Type B pancreatic cell (in vitro differentiated cells): Measurements from ENCODE around the gene ARMC2. TPM values are rescaled to one million over a fixed set of nuclear protein-coding genes. Genes with fewer than 3 reads are reported as not detected.
A peak's percentile ranks its signal among the peaks of the same experiment; 100 is the strongest.

Source experiments
- DNase-seq: peaks from one replicate; pipeline ENCODE4 v3.0.0; 2021; ENCODE audit warnings: mixed read lengths; ENCODE audit not compliant: unreplicated experiment; ENCODE audit errors: extremely low spot score
- H3K27ac Mint-ChIP-seq: 2 replicates; pipeline ENCODE4 v1.8.0; 2021; ENCODE audit warnings: mild to moderate bottlenecking, mixed read lengths
- H3K27me3 Mint-ChIP-seq: 2 replicates; pipeline ENCODE4 v1.8.0; 2021; ENCODE audit warnings: mixed read lengths
- H3K36me3 Mint-ChIP-seq: 2 replicates; pipeline ENCODE4 v1.8.0; 2021; ENCODE audit warnings: mixed read lengths
- H3K4me1 Mint-ChIP-seq: one replicate; pipeline ENCODE4 v1.8.0; 2021; ENCODE audit warnings: mixed read lengths; ENCODE audit not compliant: unreplicated experiment
- H3K4me3 Mint-ChIP-seq: 2 replicates; pipeline ENCODE4 v1.8.0; 2021; ENCODE audit warnings: mild to moderate bottlenecking, mixed read lengths
- H3K9me3 Mint-ChIP-seq: 2 replicates; pipeline ENCODE4 v1.8.0; 2021; ENCODE audit warnings: mixed read lengths
- total RNA-seq: library from RNA; stranded (reverse); gene quantifications from 2 replicates; pipeline ENCODE4 v1.2.1, GENCODE V29; 2021; ENCODE audit warnings: low replicate concordance
- TF ChIP-seq, protein P1 (sequence below): fragments of 200-600 bp; sonication (generic); conservative IDR thresholded peaks from 2 replicates; pipeline ENCODE4 v1.5.0; 2021; ENCODE audit warnings: antibody characterized with exemption, mild to moderate bottlenecking

The ARMC2 gene
- total RNA-seq, 1 donor from 2014 or later: 15.5 TPM

DNA sequence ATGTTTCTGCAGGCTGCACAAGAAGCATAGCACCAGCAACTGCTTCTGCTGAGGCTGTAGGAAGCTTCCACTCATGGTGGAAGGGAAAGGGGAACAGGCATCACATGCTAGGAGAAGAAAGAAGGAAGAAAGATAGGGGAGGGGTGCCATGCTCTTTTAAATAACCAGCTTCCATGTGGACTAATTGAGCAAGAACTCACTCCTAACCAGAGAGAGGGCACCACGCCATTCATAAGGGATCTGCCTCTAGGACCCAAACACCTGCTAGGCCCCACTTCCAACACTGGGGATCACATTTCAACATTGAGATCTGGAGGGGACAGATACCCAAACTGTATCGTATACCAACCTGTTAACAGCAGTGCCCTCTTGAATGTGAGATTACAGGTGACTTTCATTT is 46.9 kb upstream of the ARMC2 start:
- Mint-ChIP-seq H3K4me1 (peaks cover 44% of the 10 kb centered on the region), H3K27ac (no peak overlapping the region), H3K4me3 (no peak overlapping the region), H3K36me3 (no peaks in the 10 kb centered on the region), H3K27me3 (no peaks in the 10 kb centered on the region), H3K9me3 (no peaks in the 10 kb centered on the region)
- TF ChIP-seq, protein P1, sequence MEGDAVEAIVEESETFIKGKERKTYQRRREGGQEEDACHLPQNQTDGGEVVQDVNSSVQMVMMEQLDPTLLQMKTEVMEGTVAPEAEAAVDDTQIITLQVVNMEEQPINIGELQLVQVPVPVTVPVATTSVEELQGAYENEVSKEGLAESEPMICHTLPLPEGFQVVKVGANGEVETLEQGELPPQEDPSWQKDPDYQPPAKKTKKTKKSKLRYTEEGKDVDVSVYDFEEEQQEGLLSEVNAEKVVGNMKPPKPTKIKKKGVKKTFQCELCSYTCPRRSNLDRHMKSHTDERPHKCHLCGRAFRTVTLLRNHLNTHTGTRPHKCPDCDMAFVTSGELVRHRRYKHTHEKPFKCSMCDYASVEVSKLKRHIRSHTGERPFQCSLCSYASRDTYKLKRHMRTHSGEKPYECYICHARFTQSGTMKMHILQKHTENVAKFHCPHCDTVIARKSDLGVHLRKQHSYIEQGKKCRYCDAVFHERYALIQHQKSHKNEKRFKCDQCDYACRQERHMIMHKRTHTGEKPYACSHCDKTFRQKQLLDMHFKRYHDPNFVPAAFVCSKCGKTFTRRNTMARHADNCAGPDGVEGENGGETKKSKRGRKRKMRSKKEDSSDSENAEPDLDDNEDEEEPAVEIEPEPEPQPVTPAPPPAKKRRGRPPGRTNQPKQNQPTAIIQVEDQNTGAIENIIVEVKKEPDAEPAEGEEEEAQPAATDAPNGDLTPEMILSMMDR: no peak
- no peak for DNase-seq

DNA sequence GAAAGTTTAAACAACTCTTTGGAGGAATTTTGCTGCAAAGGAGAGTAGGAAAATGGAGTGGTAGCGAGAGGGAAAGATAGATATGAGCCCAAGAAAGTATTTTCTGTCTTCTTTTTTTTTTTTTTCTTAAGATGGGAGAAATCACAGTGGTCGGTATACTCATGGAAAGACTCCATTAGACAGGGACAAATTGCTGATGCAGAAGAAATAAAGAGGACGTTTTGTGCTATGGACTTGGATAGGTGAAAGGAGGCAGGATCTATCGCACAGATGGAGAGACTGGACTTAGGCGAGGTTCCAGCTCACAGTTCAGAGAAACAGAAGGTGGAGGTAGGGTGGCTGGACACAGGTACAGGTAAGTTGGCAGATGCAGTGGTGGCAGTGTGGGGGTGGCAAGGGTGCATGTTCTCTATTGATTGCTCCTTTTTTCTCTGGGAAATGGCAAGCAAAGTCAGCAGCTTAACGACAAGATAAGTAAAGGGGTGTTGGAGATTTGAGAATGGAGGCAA is 44.2 kb upstream of the ARMC2 start:
- Mint-ChIP-seq H3K4me1 (peaks cover 37% of the 10 kb centered on the region), H3K4me3 (no peak overlapping the region), H3K36me3 (no peaks in the 10 kb centered on the region), H3K27ac (no peak overlapping the region), H3K9me3 (no peaks in the 10 kb centered on the region), H3K27me3 (no peaks in the 10 kb centered on the region)
- no peak for DNase-seq
- TF ChIP-seq, protein P1: no peak

DNA sequence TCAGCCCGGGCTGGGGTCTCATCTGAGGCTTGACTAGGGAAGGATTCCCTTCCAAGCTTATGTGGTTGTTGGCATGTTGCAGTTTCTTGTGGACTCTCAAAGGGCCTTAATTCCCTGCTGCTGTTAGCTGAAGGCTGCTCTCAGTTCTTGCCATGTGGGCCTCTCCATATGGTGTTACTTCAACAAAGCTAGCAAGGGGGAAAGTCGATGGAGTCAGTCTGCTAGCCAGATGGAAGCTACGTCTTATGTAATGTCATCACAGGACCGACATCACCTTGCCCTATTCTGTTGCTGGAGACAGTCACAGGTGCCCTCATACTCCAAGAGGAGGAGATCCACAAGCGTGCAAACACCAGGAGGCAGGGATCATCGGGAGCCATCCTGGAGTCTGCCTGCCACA is 43.3 kb upstream of the ARMC2 start:
- H3K27me3 Mint-ChIP-seq: no peaks in the 10 kb centered on the region
- TF ChIP-seq, protein P1: no peak
- no peaks in the 10 kb centered on the region for H3K9me3 Mint-ChIP-seq
- H3K36me3 Mint-ChIP-seq: no peaks in the 10 kb centered on the region
- no peak overlapping the region for H3K27ac Mint-ChIP-seq
- no peak for DNase-seq
- no peak overlapping the region for H3K4me3 Mint-ChIP-seq
- H3K4me1 Mint-ChIP-seq: peaks cover 29% of the 10 kb centered on the region

DNA sequence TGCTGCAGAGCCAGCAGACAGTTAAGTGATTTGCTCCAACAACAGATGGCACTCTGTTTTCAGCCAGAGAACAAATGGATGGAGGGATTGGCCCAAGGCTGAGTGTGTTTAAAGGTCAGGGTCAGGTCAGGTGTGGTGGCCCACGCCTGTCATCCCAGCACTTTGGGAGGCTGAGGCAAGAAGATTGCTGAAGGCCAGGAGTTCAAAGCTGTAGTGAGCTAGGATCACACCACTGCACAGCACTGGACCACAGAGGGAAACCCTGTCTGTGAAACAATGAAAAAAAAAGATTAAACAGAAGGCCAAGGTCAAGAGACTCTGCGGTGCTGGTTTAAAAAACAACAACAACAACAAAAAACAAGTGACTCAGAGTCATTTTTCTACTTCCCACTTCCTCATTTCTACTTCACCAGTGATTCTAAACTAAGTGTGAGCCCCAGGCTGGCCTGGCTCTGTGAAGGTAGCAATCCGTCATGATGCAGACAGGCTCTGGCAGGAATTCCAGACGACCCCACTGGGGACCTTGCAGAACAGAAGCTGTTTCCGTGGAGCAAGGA is 42.5 kb upstream of the ARMC2 start:
- no peaks in the 10 kb centered on the region for H3K27me3 Mint-ChIP-seq
- peak overlapping the region; percentile 63 for H3K27ac Mint-ChIP-seq
- TF ChIP-seq, protein P1: no peak
- no peak overlapping the region for H3K4me3 Mint-ChIP-seq
- peaks cover 22% of the 10 kb centered on the region for H3K4me1 Mint-ChIP-seq
- H3K36me3 Mint-ChIP-seq: no peaks in the 10 kb centered on the region
- no peaks in the 10 kb centered on the region for H3K9me3 Mint-ChIP-seq
- DNase-seq: no peak

DNA sequence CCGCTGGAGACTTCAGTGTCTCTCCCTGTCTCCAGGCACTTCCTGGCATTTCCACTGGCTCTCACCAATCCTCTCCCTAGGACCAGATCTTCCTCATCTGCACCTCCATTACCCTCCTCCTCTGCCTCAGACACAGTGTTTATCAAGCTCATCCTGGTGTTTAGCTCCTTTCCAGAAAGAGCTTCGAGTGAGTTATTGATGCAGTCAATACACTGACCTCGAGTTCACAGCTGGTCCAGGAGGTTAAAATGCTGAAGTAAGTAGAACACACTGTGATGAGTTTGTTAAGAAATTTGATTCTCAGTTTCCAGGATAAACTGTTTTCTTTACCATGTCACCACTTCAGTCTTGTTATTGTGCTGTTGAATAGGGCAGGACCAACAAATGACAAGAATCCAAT is 42.1 kb upstream of the ARMC2 start:
- Mint-ChIP-seq H3K36me3 (no peaks in the 10 kb centered on the region), H3K4me3 (no peak overlapping the region), H3K27me3 (no peaks in the 10 kb centered on the region), H3K27ac (peak overlapping the region; percentile 63), H3K4me1 (peaks cover 22% of the 10 kb centered on the region), H3K9me3 (no peaks in the 10 kb centered on the region)
- TF ChIP-seq, protein P1: no peak
- no peak for DNase-seq
